H1 (cell line): ENCODE data around the gene MKRN2OS. TPM values are rescaled to one million over a fixed set of nuclear protein-coding genes. Genes with fewer than 3 reads are reported as not detected.

Experiments
- GABPA ChIP-seq: IDR thresholded peaks from 2 replicates; pipeline ENCODE4 v1.6.1; 2011; ENCODE audit warnings: mild to moderate bottlenecking, low read length, moderate library complexity, borderline replicate concordance; ENCODE audit not compliant: insufficient read depth
- HDAC2 ChIP-seq, 2 experiments: fragments of 300-600 bp in 1 of 2; sonication (generic) in 1 of 2; IDR thresholded peaks; 2 replicates each; pipeline ENCODE4 v1.6.1; 2011 to 2012; ENCODE audit warnings: low read depth in 2 of 2, low read length in 2 of 2, mild to moderate bottlenecking in 2 of 2, moderate library complexity in 2 of 2, borderline replicate concordance in 1 of 2, inconsistent platforms in 1 of 2
- JUN ChIP-seq: IDR thresholded peaks from 2 replicates; pipeline ENCODE4 v1.6.1; 2011; ENCODE audit warnings: low read depth, mild to moderate bottlenecking, improper control_type of control experiment, low read length
- KDM4A ChIP-seq: IDR thresholded peaks from one replicate; pipeline ENCODE4 v1.7.1; 2012; ENCODE audit warnings: low read depth, mild to moderate bottlenecking, moderate library complexity, low read length, inconsistent platforms; ENCODE audit not compliant: severe bottlenecking
- SIN3A ChIP-seq, 2 experiments: IDR thresholded peaks in 1 of 2; conservative IDR thresholded peaks in 1 of 2; 2 replicates each; pipeline ENCODE4 v1.6.1; 2011 to 2012; ENCODE audit warnings: low read length in 2 of 2, improper control_type of control experiment in 1 of 2, low read depth in 1 of 2, mild to moderate bottlenecking in 1 of 2
- SIRT6 ChIP-seq: IDR thresholded peaks from one replicate; pipeline ENCODE4 v1.7.1; 2012; ENCODE audit warnings: low read length, inconsistent platforms
- TAF1 ChIP-seq: IDR thresholded peaks from 2 replicates; pipeline ENCODE4 v1.6.1; 2011; ENCODE audit warnings: mild to moderate bottlenecking, low read depth, low read length
- polyA plus RNA-seq, 7 experiments: library from polyadenylated mRNA; depleted of rRNA in 3 of 7; stranded (reverse) in 5 of 7; unstranded in 2 of 7; fragments of >200 nt in 5 of 7; fragments of 200-250 nt in 2 of 7; gene quantifications; 1 replicate in 5 of 7; 2 replicates in 1 of 7; 4 replicates in 1 of 7; pipeline versions ENCODE4 v1.2.1 to v1.2.3, GENCODE V29; 2011 to 2013; ENCODE audit warnings: missing spikeins in 2 of 7, mixed read lengths in 2 of 7
- total RNA-seq: library from RNA; stranded (reverse); fragmentation: NEBNext Ultra II Directional; extraction: Animal tissue kit (Norgen Biotek cat#: 25700); gene quantifications from 2 replicates; pipeline ENCODE4 v1.2.1, GENCODE V29; 2021

Gene MKRN2OS
- total and polyA plus RNA-seq, 2 of the 8 experiments (the other 6 are each of a cell fraction or from before 2014, with no cell fraction given): 0.15 to 0.41 TPM

DNA sequence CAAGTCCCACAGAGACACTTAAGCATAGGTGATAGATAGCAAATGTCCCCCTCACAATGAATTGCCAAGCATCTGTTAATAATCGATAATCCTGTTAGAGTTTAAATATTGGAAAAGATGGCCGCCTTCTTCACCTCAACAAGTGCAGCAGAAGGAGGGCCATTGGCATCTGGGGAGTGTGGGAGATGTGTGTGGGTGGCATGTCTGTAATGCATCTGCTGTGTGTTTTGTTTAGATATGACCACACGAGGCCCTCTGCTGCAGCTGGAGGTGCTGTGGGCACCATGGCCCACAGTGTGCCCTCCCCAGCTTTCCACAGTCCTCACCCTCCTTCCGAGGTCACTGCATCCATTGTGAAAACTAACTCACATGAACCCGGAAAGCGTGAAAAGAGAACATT, 24.5 kb upstream of the MKRN2OS start (continued):
- TF ChIP-seq KDM4A (no peak), JUN (no peak), TAF1 (no peak), HDAC2 (IDR thresholded peaks at IDR 0.05; ENCODE audit: borderline replicate concordance in 1 of 2, low read depth in 2 of 2, low read length in 2 of 2) (no peak), GABPA (no peak), SIRT6 (no peak), SIN3A (conservative IDR thresholded peaks at IDR 0.05 in 1 of 2, IDR thresholded peaks at IDR 0.05 in 1 of 2; ENCODE audit: low read depth in 1 of 2, low read length in 2 of 2) (no peak)
- TF ChIP-seq, all 59 proteins: peak for 0
